OCI-LY1 (cell line): Measurements from ENCODE around the gene ZNF575.

Source experiments
- EZH2 ChIP-seq: fragments of 200-600 bp; sonication (generic), shearing (Covaris generic); IDR thresholded peaks from 2 replicates; pipeline ENCODE4 v1.8.0; 2017; ENCODE audit warnings: borderline replicate concordance, mixed run types, mild to moderate bottlenecking, antibody characterized with exemption, low read length, moderate library complexity, mixed read lengths
- TF ChIP-seq, protein P1 (sequence below): fragments of 200-600 bp; sonication (generic), shearing (Covaris generic); IDR thresholded peaks from 2 replicates; pipeline ENCODE4 v1.5.1; 2017; ENCODE audit warnings: mild to moderate bottlenecking, antibody characterized with exemption, low read length, moderate library complexity, mixed read lengths

DNA sequence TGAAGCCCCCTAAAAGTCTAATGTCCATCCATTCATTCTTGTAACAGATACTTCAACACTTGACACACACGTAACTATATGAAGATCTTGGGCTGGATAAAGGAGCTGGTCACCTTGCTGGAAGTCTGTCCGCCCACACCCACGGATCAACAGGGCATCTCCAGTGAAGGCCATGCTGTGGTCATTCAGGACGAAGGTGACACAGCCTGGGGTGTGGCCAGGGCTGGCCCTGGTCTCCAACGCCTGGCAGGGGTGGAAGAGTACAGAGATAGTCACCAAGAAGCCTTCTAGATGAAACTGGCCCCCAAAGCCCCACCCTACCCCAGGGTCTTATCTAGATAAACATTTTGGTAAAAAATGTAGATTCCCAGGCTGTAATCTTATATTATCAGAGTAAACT lies 21.7 kb upstream of the ZNF575 start:
- TF ChIP-seq, protein P1, sequence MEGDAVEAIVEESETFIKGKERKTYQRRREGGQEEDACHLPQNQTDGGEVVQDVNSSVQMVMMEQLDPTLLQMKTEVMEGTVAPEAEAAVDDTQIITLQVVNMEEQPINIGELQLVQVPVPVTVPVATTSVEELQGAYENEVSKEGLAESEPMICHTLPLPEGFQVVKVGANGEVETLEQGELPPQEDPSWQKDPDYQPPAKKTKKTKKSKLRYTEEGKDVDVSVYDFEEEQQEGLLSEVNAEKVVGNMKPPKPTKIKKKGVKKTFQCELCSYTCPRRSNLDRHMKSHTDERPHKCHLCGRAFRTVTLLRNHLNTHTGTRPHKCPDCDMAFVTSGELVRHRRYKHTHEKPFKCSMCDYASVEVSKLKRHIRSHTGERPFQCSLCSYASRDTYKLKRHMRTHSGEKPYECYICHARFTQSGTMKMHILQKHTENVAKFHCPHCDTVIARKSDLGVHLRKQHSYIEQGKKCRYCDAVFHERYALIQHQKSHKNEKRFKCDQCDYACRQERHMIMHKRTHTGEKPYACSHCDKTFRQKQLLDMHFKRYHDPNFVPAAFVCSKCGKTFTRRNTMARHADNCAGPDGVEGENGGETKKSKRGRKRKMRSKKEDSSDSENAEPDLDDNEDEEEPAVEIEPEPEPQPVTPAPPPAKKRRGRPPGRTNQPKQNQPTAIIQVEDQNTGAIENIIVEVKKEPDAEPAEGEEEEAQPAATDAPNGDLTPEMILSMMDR = no peak
- no peak for TF ChIP-seq EZH2
